Kidney epithelial cell (primary cell): ENCODE measurements around the gene C1orf159. TPM values are rescaled to one million over a fixed set of nuclear protein-coding genes. Genes with fewer than 3 reads are reported as not detected.
"Not testable (repeated sequence)": the region's sequence is repeated elsewhere in the genome, so short reads cannot be mapped to it uniquely, and the experiment has no call there.

Source experiments
- DNase-seq: peaks from one replicate; pipeline ENCODE4 v3.0.0-alpha.2; 2010; ENCODE audit warnings: low read depth
- H3K27me3 ChIP-seq: 2 replicates; pipeline ENCODE4 v1.6.0; 2011; ENCODE audit warnings: low read length; ENCODE audit not compliant: control insufficient read depth, insufficient read depth
- H3K36me3 ChIP-seq: 2 replicates; pipeline ENCODE4 v1.5.1; 2011; ENCODE audit warnings: low read length; ENCODE audit not compliant: control insufficient read depth, insufficient read depth
- H3K4me3 ChIP-seq: 2 replicates; pipeline ENCODE4 v1.5.1; 2011; ENCODE audit warnings: low read depth, mild to moderate bottlenecking, control low read depth, low read length
- CTCF ChIP-seq: IDR thresholded peaks from 2 replicates; pipeline ENCODE4 v1.5.1; 2011; ENCODE audit warnings: mild to moderate bottlenecking, moderate library complexity, low read length, control low read depth, inconsistent platforms; ENCODE audit not compliant: insufficient read depth, poor library complexity, severe bottlenecking
- total RNA-seq: library from RNA; depleted of rRNA; stranded (reverse); fragments of >200 nt; gene quantifications from 2 replicates; pipeline ENCODE4 v1.2.3, GENCODE V29; 2015

C1orf159 gene
- total RNA-seq, 1 donor from 2014 or later, result 20.3 TPM

- no peak for TF ChIP-seq CTCF
- Histone ChIP-seq H3K36me3 (no peaks in the 10 kb centered on the region), H3K4me3 (no peak overlapping the region), H3K27me3 (peaks cover 2% of the 10 kb centered on the region)
- DNase-seq, result no peak
These were observed 3.5 kb downstream of the C1orf159 start for GRCh38 chr1:1112237-1112985.

- DNase-seq, result no peak
- Histone ChIP-seq H3K27me3 (no peaks in the 10 kb centered on the region), H3K4me3 (no peak overlapping the region), H3K36me3 (no peaks in the 10 kb centered on the region)
- TF ChIP-seq CTCF, result no peak
These were observed 4.2 kb downstream of the C1orf159 start for GRCh38 chr1:1111516-1112236.

- no peak for DNase-seq
- Histone ChIP-seq H3K27me3 (no peaks in the 10 kb centered on the region), H3K36me3 (no peaks in the 10 kb centered on the region), H3K4me3 (no peak overlapping the region)
- TF ChIP-seq CTCF, result no peak
These were observed 5.3 kb downstream of the C1orf159 start for GRCh38 chr1:1110561-1110971.

GRCh38 chr1:1109743-1110142 lies 6.1 kb downstream of the C1orf159 start:
- no peak for TF ChIP-seq CTCF
- no peaks in the 10 kb centered on the region for H3K36me3 ChIP-seq
- DNase-seq, result no peak
- no peaks in the 10 kb centered on the region for H3K27me3 ChIP-seq
- H3K4me3 ChIP-seq, result no peak overlapping the region

- DNase-seq, result no peak
- TF ChIP-seq CTCF, result no peak
These were observed 9.2 kb downstream of the C1orf159 start for GRCh38 chr1:1106510-1107221.

GRCh38 chr1:1104152-1104551 lies 11.7 kb downstream of the C1orf159 start:
- DNase-seq, H3K27me3 ChIP-seq, H3K4me3 ChIP-seq, H3K36me3 ChIP-seq: not testable (repeated sequence)

More at GRCh38 chr1:1106510-1107221, 9.2 kb downstream of the C1orf159 start:
- no peaks in the 10 kb centered on the region for H3K27me3 ChIP-seq
- H3K36me3 ChIP-seq, result no peaks in the 10 kb centered on the region
- H3K4me3 ChIP-seq, result no peak overlapping the region
